Measurements from ENCODE around the gene GJA4. TPM values are rescaled to one million over a fixed set of nuclear protein-coding genes. Genes with fewer than 3 reads are reported as not detected.

GJA4 gene
- polyA plus RNA-seq, 1 of the 3 experiments (the other 2 are of a cell fraction) = not detected

GRCh38 chr1:34784751-34785221 lies 8.0 kb upstream of the GJA4 start:
- Histone ChIP-seq H3K27me3 (ENCODE audit: insufficient read depth) (peaks cover 29% of the 10 kb centered on the region), H3K4me3 (ENCODE audit: low read depth in 2 of 2, low read length in 1 of 2) (no peak overlapping the region), H3K27ac (ENCODE audit: low read depth in 2 of 2, low read length in 1 of 2) (no peak overlapping the region), H4K20me1 (ENCODE audit: insufficient read depth) (no peaks in the 10 kb centered on the region), H3K9me3 (no peaks in the 10 kb centered on the region), H3K9me2 (no peaks in the 10 kb centered on the region), H3K9ac (no peak overlapping the region), H3K4me2 (no peak overlapping the region), H3K79me2 (ENCODE audit: insufficient read depth) (no peaks in the 10 kb centered on the region), H3K36me3 (replicated peaks in 1 of 2; ENCODE audit: control insufficient read depth in 1 of 2, insufficient read depth in 2 of 2, low read length in 1 of 2) (no peaks in the 10 kb centered on the region), H3K4me1 (ENCODE audit: control insufficient read depth in 1 of 2, insufficient read depth in 2 of 2, low read depth in 1 of 2, low read length in 1 of 2) (peaks cover 0 to 6% of the 10 kb centered on the region in 2 experiments; a peak in 1 of 4 replicates), H2AFZ (ENCODE audit: low read depth) (no peak overlapping the region), H3F3A (replicated peaks; ENCODE audit: insufficient read depth) (no peaks in the 10 kb centered on the region)
- no peak for DNase-seq
- ChIA-PET POLR2A (no interaction called here), CTCF (interaction anchor here (0.9 to 1.2 kb wide), 3 partner anchors 75 to 622 kb away, joined by 3 to 7 read pairs (median 5); partner anchors contain the start of gene SMIM12)
- no peak for TF ChIP-seq SMC3 (IDR thresholded peaks at IDR 0.05; ENCODE audit: low read depth, low read length)
- no peak for TF ChIP-seq TCF12 (IDR thresholded peaks at IDR 0.05)
- no peak for TF ChIP-seq ZBTB33 (IDR thresholded peaks at IDR 0.05; ENCODE audit: borderline replicate concordance, low read depth)
- TF ChIP-seq FOXM1 (IDR thresholded peaks at IDR 0.05; ENCODE audit: low read depth) = no peak
- TF ChIP-seq EP300 (IDR thresholded peaks at IDR 0.05; ENCODE audit: borderline replicate concordance in 1 of 2, low read depth in 1 of 2, low read length in 1 of 2) = no peak
- TF ChIP-seq TAF1 (IDR thresholded peaks at IDR 0.05; ENCODE audit: borderline replicate concordance, low read depth, low read length) = no peak
- no peak for TF ChIP-seq JUND (IDR thresholded peaks at IDR 0.05)
- TF ChIP-seq NFIC (IDR thresholded peaks at IDR 0.05; ENCODE audit: borderline replicate concordance) = no peak
- no peak for TF ChIP-seq MAX (IDR thresholded peaks at IDR 0.05; ENCODE audit: low read depth)
- TF ChIP-seq CHD2 (IDR thresholded peaks at IDR 0.05; ENCODE audit: low read length, partially characterized antibody) = no peak
- TF ChIP-seq MXI1 (IDR thresholded peaks at IDR 0.05; ENCODE audit: low read depth, low read length) = no peak
- TF ChIP-seq CTCF (IDR thresholded peaks at IDR 0.05) = no peak
- no peak for TF ChIP-seq IRF3 (IDR thresholded peaks at IDR 0.05; ENCODE audit: low read depth, low read length)
- TF ChIP-seq POLR2AphosphoS5 (IDR thresholded peaks at IDR 0.05; ENCODE audit: low read depth, low read length) = no peak
- WGBS (ENCODE audit: low lambda C conversion rate) = 73% methylated on average over 24 of the region's 28 CpGs
